OCI-LY7 (cell line): ENCODE measurements around the gene COL4A1.

Source experiments
- CTCF ChIP-seq: fragments of 200-600 bp; sonication (generic); conservative IDR thresholded peaks from 2 replicates; pipeline ENCODE4 v1.5.1; 2014; ENCODE audit warnings: mild to moderate bottlenecking, antibody characterized with exemption, low read length, moderate library complexity, mixed read lengths
- EZH2phosphoT487 ChIP-seq: fragments of 200-600 bp; sonication (generic); IDR thresholded peaks from 2 replicates; pipeline ENCODE4 v1.6.1; 2018; ENCODE audit warnings: low read depth, borderline replicate concordance, mild to moderate bottlenecking, mixed run types, antibody characterized with exemption, low read length, moderate library complexity, mixed read lengths

GRCh38 chr13:110356362-110356761, 49.4 kb upstream of the COL4A1 start:
- no peak for TF ChIP-seq EZH2phosphoT487
- no peak for TF ChIP-seq CTCF
